SK-N-SH (cell line): ENCODE data around the gene PPA2. TPM values are rescaled to one million over a fixed set of nuclear protein-coding genes. Genes with fewer than 3 reads are reported as not detected.

ENCODE experiments used
- CTCF ChIA-PET: fragments of 300-600, 350-600 bp; formaldehyde crosslinking; extraction: SDS; loops from one replicate; lab custom pipeline; 2021; lab: Yijun Ruan, JAX
- POLR2A ChIA-PET: fragments of 350-600 bp; sonication (Branson Sonifier 250); formaldehyde crosslinking; extraction: SDS; loops from one replicate; lab custom pipeline; 2020; ENCODE audit warnings: antibody characterized with exemption, inconsistent platforms; lab: Yijun Ruan, JAX
- DNase-seq: peaks from one replicate; pipeline ENCODE4 v3.0.0; 2012
- H2AFZ ChIP-seq: fragments of 200-600 bp; sonication (generic); 2 replicates; pipeline ENCODE4 v1.8.1; 2016; ENCODE audit warnings: antibody characterized with exemption, mild to moderate bottlenecking, low read depth
- H3F3A ChIP-seq: fragments of 200-600 bp; sonication (generic); replicated peaks from 2 replicates; pipeline ENCODE3; 2016; ENCODE audit warnings: antibody characterized with exemption, mild to moderate bottlenecking; ENCODE audit not compliant: insufficient read depth
- H3K27ac ChIP-seq, 2 experiments: fragments of 200-500 bp in 1 of 2; fragments of 200-600 bp in 1 of 2; sonication (Bioruptor generic) in 1 of 2; sonication (generic), shearing (Covaris generic) in 1 of 2; 2 replicates each; pipeline versions ENCODE4 v1.5.1 to v1.6.1; 2014 to 2016; ENCODE audit warnings: low read depth in 2 of 2, inconsistent platforms in 1 of 2, low read length in 1 of 2, mild to moderate bottlenecking in 1 of 2, mixed read lengths in 1 of 2
- H3K27me3 ChIP-seq: fragments of 200-600 bp; sonication (generic), shearing (Covaris generic); 2 replicates; pipeline ENCODE4 v1.6.1; 2016; ENCODE audit warnings: mixed run types; ENCODE audit not compliant: insufficient read depth
- H3K36me3 ChIP-seq, 2 experiments: fragments of 200-500 bp in 1 of 2; fragments of 200-600 bp in 1 of 2; sonication (Bioruptor generic) in 1 of 2; sonication (generic) in 1 of 2; replicated peaks in 1 of 2; 2 replicates each; pipeline versions ENCODE3 to v1.5.1; 2014 to 2016; ENCODE audit warnings: low read length in 1 of 2, mild to moderate bottlenecking in 1 of 2; ENCODE audit not compliant: insufficient read depth in 2 of 2, control insufficient read depth in 1 of 2
- H3K4me1 ChIP-seq, 2 experiments: fragments of 200-500 bp in 1 of 2; fragments of 200-600 bp in 1 of 2; sonication (Bioruptor generic) in 1 of 2; sonication (generic), shearing (Covaris generic) in 1 of 2; 2 replicates each; pipeline versions ENCODE4 v1.5.1 to v1.6.1; 2014 to 2016; ENCODE audit warnings: low read depth in 1 of 2, low read length in 1 of 2, mixed run types in 1 of 2; ENCODE audit not compliant: insufficient read depth in 2 of 2, control insufficient read depth in 1 of 2
- H3K4me2 ChIP-seq: fragments of 200-600 bp; sonication (generic), shearing (Covaris generic); 2 replicates; pipeline ENCODE4 v1.6.1; 2017; ENCODE audit warnings: mixed run types
- H3K4me3 ChIP-seq, 2 experiments: fragments of 200-500 bp in 1 of 2; fragments of 200-600 bp in 1 of 2; sonication (Bioruptor generic) in 1 of 2; sonication (generic), shearing (Covaris generic) in 1 of 2; 2 replicates each; pipeline versions ENCODE4 v1.5.1 to v1.8.1; 2014 to 2016; ENCODE audit warnings: low read depth in 2 of 2, inconsistent platforms in 1 of 2, low read length in 1 of 2, mild to moderate bottlenecking in 1 of 2, mixed read lengths in 1 of 2, moderate library complexity in 1 of 2
- H3K79me2 ChIP-seq: fragments of 200-600 bp; sonication (generic); 2 replicates; pipeline ENCODE4 v1.8.1; 2017; ENCODE audit warnings: mild to moderate bottlenecking; ENCODE audit not compliant: insufficient read depth
- H3K9ac ChIP-seq: fragments of 200-600 bp; sonication (generic); 2 replicates; pipeline ENCODE4 v1.6.1; 2017; ENCODE audit warnings: mixed run types
- H3K9me2 ChIP-seq: fragments of 200-600 bp; sonication (generic); 2 replicates; pipeline ENCODE4 v1.6.1; 2017; ENCODE audit warnings: mixed run types
- H3K9me3 ChIP-seq: fragments of 200-600 bp; sonication (generic); 2 replicates; pipeline ENCODE4 v1.6.1; 2017; ENCODE audit warnings: mixed run types, mild to moderate bottlenecking, moderate library complexity
- H4K20me1 ChIP-seq: fragments of 200-600 bp; sonication (generic); 2 replicates; pipeline ENCODE4 v1.6.1; 2017; ENCODE audit warnings: mild to moderate bottlenecking, mixed run types; ENCODE audit not compliant: insufficient read depth
- EP300 ChIP-seq, 2 experiments: IDR thresholded peaks; 2 replicates each; pipeline versions ENCODE4 v1.4.0 to v1.6.1; 2012; ENCODE audit warnings: borderline replicate concordance in 1 of 2, low read depth in 1 of 2, low read length in 1 of 2
- FOSL2 ChIP-seq: IDR thresholded peaks from 2 replicates; pipeline ENCODE4 v1.4.0; 2012; ENCODE audit warnings: low read depth, mild to moderate bottlenecking, moderate library complexity, borderline replicate concordance
- FOXJ3 ChIP-seq: sonication (generic); formaldehyde crosslinking; IDR thresholded peaks from 2 replicates; pipeline ENCODE4 v1.5.1; 2020; ENCODE audit warnings: mild to moderate bottlenecking, missing genetic modification reagents
- GABPA ChIP-seq: IDR thresholded peaks from 2 replicates; pipeline ENCODE4 v1.4.0; 2012; ENCODE audit warnings: low read depth, mild to moderate bottlenecking
- GATA2 ChIP-seq: sonication (generic); formaldehyde crosslinking; IDR thresholded peaks from 2 replicates; pipeline ENCODE4 v1.5.0; 2020; ENCODE audit warnings: mild to moderate bottlenecking, missing genetic modification reagents
- IRF3 ChIP-seq: fragments of 150-350 bp; IDR thresholded peaks from 2 replicates; pipeline ENCODE4 v1.6.1; 2016; ENCODE audit warnings: mild to moderate bottlenecking, low read depth, low read length
- MEF2A ChIP-seq: IDR thresholded peaks from 2 replicates; pipeline ENCODE4 v1.4.0; 2012; ENCODE audit warnings: low read depth, borderline replicate concordance
- NFIC ChIP-seq: IDR thresholded peaks from 2 replicates; pipeline ENCODE4 v1.4.0; 2012; ENCODE audit warnings: borderline replicate concordance
- NRF1 ChIP-seq: IDR thresholded peaks from 2 replicates; pipeline ENCODE4 v1.6.1; 2012; ENCODE audit warnings: low read depth, mild to moderate bottlenecking, low read length
- PBX3 ChIP-seq: IDR thresholded peaks from 2 replicates; pipeline ENCODE4; 2012
- RAD21 ChIP-seq: IDR thresholded peaks from 2 replicates; pipeline ENCODE4 v1.6.1; 2012; ENCODE audit warnings: mild to moderate bottlenecking, low read length
- RCOR1 ChIP-seq: fragments of 150-350 bp; IDR thresholded peaks from 2 replicates; pipeline ENCODE4 v1.6.1; 2017; ENCODE audit warnings: antibody characterized with exemption, low read length
- RFX5 ChIP-seq: IDR thresholded peaks from 2 replicates; pipeline ENCODE4 v1.6.1; 2012; ENCODE audit warnings: mild to moderate bottlenecking, improper control_type of control experiment, low read length
- SIN3A ChIP-seq: IDR thresholded peaks from 2 replicates; pipeline ENCODE4 v1.6.1; 2012; ENCODE audit warnings: low read depth, mild to moderate bottlenecking, low read length, moderate library complexity, borderline replicate concordance
- TCF12 ChIP-seq: IDR thresholded peaks from 2 replicates; pipeline ENCODE4 v1.4.0; 2012
- TEAD4 ChIP-seq: IDR thresholded peaks from 2 replicates; pipeline ENCODE4 v1.4.0; 2012; ENCODE audit warnings: mild to moderate bottlenecking, borderline replicate concordance; ENCODE audit not compliant: insufficient read depth
- YY1 ChIP-seq: IDR thresholded peaks from 2 replicates; pipeline ENCODE4 v1.4.0; 2012; ENCODE audit warnings: low read depth, mild to moderate bottlenecking
- ZBTB33 ChIP-seq: IDR thresholded peaks from 2 replicates; pipeline ENCODE4 v1.4.0; 2012; ENCODE audit warnings: low read depth, borderline replicate concordance
- WGBS: methylation state at CpG from one replicate; pipeline ENCODE4 v1.1.6; 2017; ENCODE audit warnings: low lambda C conversion rate; 5-methylcytosine and 5-hydroxymethylcytosine counted together
- polyA plus RNA-seq, 3 experiments: library from polyadenylated mRNA; depleted of rRNA; stranded (reverse); fragments of >200 nt; gene quantifications; 2 replicates each; pipeline ENCODE4 v1.2.3, GENCODE V29; 2012
- TF ChIP-seq, protein P1 (sequence below): fragments of 200-600 bp; sonication (generic); IDR thresholded peaks from 2 replicates; pipeline ENCODE4 v1.6.1; 2017; ENCODE audit warnings: antibody characterized with exemption, mild to moderate bottlenecking, moderate library complexity
- TF ChIP-seq, protein P2 (sequence below): IDR thresholded peaks from 2 replicates; pipeline ENCODE4 v1.4.0; 2012; ENCODE audit warnings: low read depth, borderline replicate concordance

PPA2 gene
- polyA plus RNA-seq, 1 of the 3 experiments (the other 2 are of a cell fraction), result 57.8 TPM

- no peak overlapping the region for H3K9ac ChIP-seq
- H3K9me3 ChIP-seq, result no peaks in the 10 kb centered on the region
- 94% methylated on average over 1 of the region's 1 CpG for WGBS
- H3K4me2 ChIP-seq, result no peak overlapping the region
- H3K36me3 ChIP-seq, result peaks cover 12 to 17% of the 10 kb centered on the region in 2 experiments
- no peaks in the 10 kb centered on the region for H3K27me3 ChIP-seq
- DNase-seq, result no peak
- TF ChIP-seq TCF12, result no peak
- TF ChIP-seq GABPA, result no peak
- TF ChIP-seq NFIC, result no peak
- TF ChIP-seq RFX5, result no peak
- no peak for TF ChIP-seq YY1
- no peak for TF ChIP-seq SIN3A
- TF ChIP-seq, protein P1, sequence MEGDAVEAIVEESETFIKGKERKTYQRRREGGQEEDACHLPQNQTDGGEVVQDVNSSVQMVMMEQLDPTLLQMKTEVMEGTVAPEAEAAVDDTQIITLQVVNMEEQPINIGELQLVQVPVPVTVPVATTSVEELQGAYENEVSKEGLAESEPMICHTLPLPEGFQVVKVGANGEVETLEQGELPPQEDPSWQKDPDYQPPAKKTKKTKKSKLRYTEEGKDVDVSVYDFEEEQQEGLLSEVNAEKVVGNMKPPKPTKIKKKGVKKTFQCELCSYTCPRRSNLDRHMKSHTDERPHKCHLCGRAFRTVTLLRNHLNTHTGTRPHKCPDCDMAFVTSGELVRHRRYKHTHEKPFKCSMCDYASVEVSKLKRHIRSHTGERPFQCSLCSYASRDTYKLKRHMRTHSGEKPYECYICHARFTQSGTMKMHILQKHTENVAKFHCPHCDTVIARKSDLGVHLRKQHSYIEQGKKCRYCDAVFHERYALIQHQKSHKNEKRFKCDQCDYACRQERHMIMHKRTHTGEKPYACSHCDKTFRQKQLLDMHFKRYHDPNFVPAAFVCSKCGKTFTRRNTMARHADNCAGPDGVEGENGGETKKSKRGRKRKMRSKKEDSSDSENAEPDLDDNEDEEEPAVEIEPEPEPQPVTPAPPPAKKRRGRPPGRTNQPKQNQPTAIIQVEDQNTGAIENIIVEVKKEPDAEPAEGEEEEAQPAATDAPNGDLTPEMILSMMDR, result no peak
- no peak for TF ChIP-seq IRF3
- no peak for TF ChIP-seq NRF1
- no peak for TF ChIP-seq TEAD4
- TF ChIP-seq MEF2A, result no peak
- TF ChIP-seq, protein P2, sequence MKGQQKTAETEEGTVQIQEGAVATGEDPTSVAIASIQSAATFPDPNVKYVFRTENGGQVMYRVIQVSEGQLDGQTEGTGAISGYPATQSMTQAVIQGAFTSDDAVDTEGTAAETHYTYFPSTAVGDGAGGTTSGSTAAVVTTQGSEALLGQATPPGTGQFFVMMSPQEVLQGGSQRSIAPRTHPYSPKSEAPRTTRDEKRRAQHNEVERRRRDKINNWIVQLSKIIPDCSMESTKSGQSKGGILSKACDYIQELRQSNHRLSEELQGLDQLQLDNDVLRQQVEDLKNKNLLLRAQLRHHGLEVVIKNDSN, result no peak
- no peak for TF ChIP-seq RAD21
- no peak for TF ChIP-seq RCOR1
- no peak for TF ChIP-seq EP300 (IDR thresholded peaks at IDR 0.05; ENCODE audit: borderline replicate concordance in 1 of 2, low read depth in 1 of 2, low read length in 1 of 2)
- TF ChIP-seq ZBTB33, result no peak
- TF ChIP-seq GATA2 (CRISPR knock-in tag), result no peak
- no peak for TF ChIP-seq FOXJ3
- no peak for TF ChIP-seq FOSL2
- TF ChIP-seq PBX3, result no peak
- H3K4me1 ChIP-seq, result no peaks in the 10 kb centered on the region
- H3K9me2 ChIP-seq, result no peaks in the 10 kb centered on the region
- no peak overlapping the region for H3K4me3 ChIP-seq
- no peaks in the 10 kb centered on the region for H3K79me2 ChIP-seq
- POLR2A ChIA-PET, result no interaction called here
- no peaks in the 10 kb centered on the region for H4K20me1 ChIP-seq
- 0 out of 4 replicates have a peak overlapping the region, but pooled peaks of 1 of the 2 experiments have one; percentile 22 for H3K27ac ChIP-seq
- no peaks in the 10 kb centered on the region for H3F3A ChIP-seq
- H2AFZ ChIP-seq, result no peak overlapping the region
- CTCF ChIA-PET, result interaction anchor here (0.8 kb wide), 1 partner anchor 16 kb away, joined by 3 read pairs; no protein-coding TSS in a partner anchor
Observed at GRCh38 chr4:105369988-105370387, 103.9 kb downstream of the PPA2 start.
